Ishikawa (cell line): Measurements from ENCODE around the gene PSRC1.

Experiments
- CEBPB ChIP-seq: IDR thresholded peaks from 2 replicates; pipeline ENCODE4 v1.6.1; 2012
- CREB1 ChIP-seq: IDR thresholded peaks from 2 replicates; pipeline ENCODE4 v1.6.1; 2012; ENCODE audit warnings: low read depth
- EGR1 ChIP-seq: IDR thresholded peaks from 2 replicates; pipeline ENCODE4 v1.6.1; 2012
- EP300 ChIP-seq: IDR thresholded peaks from 2 replicates; pipeline ENCODE4 v1.6.1; 2012; ENCODE audit warnings: borderline replicate concordance
- FOXM1 ChIP-seq: IDR thresholded peaks from 2 replicates; pipeline ENCODE4 v1.6.1; 2012; ENCODE audit warnings: low read depth, borderline replicate concordance
- MAX ChIP-seq: IDR thresholded peaks from 2 replicates; pipeline ENCODE4 v1.6.1; 2012
- NFIC ChIP-seq: IDR thresholded peaks from 2 replicates; pipeline ENCODE4 v1.6.1; 2012
- RAD21 ChIP-seq: IDR thresholded peaks from 2 replicates; pipeline ENCODE4 v1.6.1; 2012; ENCODE audit warnings: low read depth
- TAF1 ChIP-seq: IDR thresholded peaks from 2 replicates; pipeline ENCODE4 v1.6.1; 2012; ENCODE audit warnings: low read depth, mild to moderate bottlenecking
- TCF12 ChIP-seq: IDR thresholded peaks from 2 replicates; pipeline ENCODE4 v1.6.1; 2012; ENCODE audit warnings: low read depth
- TEAD4 ChIP-seq: IDR thresholded peaks from 2 replicates; pipeline ENCODE4 v1.6.1; 2012
- YY1 ChIP-seq: IDR thresholded peaks from 2 replicates; pipeline ENCODE4 v1.6.1; 2012; ENCODE audit warnings: low read depth
- ZBTB7A ChIP-seq: IDR thresholded peaks from 2 replicates; pipeline ENCODE4 v1.6.1; 2012; ENCODE audit warnings: low read depth
- TF ChIP-seq, protein P1 (sequence below): IDR thresholded peaks from 2 replicates; pipeline ENCODE4 v1.6.1; 2012; ENCODE audit warnings: low read depth, mild to moderate bottlenecking
- TF ChIP-seq, protein P2 (sequence below): IDR thresholded peaks from 2 replicates; pipeline ENCODE4 v1.6.1; 2012

PSRC1 gene

DNA sequence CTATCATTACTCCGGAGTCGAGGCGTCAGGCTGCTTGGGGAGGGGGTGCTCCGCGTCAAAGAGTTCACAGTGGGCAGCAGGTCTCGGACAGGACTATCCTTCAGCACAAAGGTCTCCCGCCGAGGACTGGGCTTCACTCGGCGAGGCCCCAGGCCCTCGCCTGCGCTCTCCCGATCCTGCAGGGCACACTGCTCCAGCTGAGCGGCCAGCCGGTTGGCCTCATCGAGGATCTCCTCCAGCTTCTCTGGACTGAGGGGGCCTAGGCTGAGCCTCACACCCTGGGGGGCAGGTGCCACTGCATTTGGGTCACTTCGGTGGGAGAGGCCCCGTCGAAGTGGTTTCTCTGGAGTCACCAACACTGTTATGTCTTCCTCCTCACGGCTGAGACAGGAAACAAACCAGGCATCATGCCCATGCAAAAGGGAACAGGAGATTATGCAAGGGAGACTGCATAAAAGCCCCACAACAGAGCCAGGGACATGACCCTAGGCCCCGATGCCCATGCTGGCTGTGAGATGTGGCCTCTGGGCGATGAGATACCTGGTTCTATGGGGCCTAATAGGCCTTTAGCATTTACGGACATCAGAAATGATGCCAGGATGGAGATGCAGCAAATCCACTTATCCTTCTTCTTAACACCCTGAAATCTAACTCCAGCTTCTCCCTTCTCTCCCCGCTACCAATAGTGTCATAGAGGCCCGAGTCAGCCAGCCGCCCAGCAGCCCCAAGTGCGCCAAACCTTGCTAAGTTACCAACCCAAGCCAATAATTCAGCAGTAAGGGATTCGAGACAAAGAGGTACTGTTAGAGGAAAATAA lies 1.1 kb downstream of the PSRC1 start:
- TF ChIP-seq, protein P1, sequence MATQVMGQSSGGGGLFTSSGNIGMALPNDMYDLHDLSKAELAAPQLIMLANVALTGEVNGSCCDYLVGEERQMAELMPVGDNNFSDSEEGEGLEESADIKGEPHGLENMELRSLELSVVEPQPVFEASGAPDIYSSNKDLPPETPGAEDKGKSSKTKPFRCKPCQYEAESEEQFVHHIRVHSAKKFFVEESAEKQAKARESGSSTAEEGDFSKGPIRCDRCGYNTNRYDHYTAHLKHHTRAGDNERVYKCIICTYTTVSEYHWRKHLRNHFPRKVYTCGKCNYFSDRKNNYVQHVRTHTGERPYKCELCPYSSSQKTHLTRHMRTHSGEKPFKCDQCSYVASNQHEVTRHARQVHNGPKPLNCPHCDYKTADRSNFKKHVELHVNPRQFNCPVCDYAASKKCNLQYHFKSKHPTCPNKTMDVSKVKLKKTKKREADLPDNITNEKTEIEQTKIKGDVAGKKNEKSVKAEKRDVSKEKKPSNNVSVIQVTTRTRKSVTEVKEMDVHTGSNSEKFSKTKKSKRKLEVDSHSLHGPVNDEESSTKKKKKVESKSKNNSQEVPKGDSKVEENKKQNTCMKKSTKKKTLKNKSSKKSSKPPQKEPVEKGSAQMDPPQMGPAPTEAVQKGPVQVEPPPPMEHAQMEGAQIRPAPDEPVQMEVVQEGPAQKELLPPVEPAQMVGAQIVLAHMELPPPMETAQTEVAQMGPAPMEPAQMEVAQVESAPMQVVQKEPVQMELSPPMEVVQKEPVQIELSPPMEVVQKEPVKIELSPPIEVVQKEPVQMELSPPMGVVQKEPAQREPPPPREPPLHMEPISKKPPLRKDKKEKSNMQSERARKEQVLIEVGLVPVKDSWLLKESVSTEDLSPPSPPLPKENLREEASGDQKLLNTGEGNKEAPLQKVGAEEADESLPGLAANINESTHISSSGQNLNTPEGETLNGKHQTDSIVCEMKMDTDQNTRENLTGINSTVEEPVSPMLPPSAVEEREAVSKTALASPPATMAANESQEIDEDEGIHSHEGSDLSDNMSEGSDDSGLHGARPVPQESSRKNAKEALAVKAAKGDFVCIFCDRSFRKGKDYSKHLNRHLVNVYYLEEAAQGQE, result no peak
- TF ChIP-seq CREB1 (no peak), CEBPB (no peak), EP300 (no peak), NFIC (no peak), TEAD4 (no peak), TAF1 (no peak), RAD21 (no peak), MAX (no peak), ZBTB7A (no peak), EGR1 (no peak), TCF12 (no peak), YY1 (no peak), FOXM1 (no peak)
- TF ChIP-seq, protein P2, sequence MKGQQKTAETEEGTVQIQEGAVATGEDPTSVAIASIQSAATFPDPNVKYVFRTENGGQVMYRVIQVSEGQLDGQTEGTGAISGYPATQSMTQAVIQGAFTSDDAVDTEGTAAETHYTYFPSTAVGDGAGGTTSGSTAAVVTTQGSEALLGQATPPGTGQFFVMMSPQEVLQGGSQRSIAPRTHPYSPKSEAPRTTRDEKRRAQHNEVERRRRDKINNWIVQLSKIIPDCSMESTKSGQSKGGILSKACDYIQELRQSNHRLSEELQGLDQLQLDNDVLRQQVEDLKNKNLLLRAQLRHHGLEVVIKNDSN, result no peak

DNA sequence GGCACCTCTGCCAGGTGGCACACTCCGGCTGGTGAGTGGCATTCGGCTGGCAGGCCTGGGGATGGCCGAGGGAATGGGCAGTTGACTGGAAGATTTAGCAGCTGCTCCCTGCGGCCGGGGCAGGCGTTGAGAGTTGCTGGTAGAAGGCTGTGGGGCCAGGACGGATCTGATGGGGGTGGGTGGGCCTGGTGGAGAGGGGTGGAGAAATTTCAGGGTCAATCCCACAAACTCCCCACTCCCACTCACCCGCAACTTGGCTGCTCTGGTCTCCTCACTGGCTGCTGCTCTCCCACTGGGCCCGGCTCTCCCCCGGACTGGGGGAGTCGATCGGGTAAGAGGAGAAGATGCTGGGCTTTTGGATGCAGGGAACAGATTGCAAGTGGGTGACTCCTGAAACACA lies 2.1 kb downstream of the PSRC1 start:
- TF ChIP-seq EGR1 (no peak), CEBPB (no peak), TEAD4 (no peak), ZBTB7A (no peak), YY1 (no peak), RAD21 (no peak), FOXM1 (no peak), CREB1 (no peak), EP300 (no peak), NFIC (no peak), TCF12 (no peak), TAF1 (no peak)
- TF ChIP-seq, protein P1, result no peak
- TF ChIP-seq, protein P2, result no peak

DNA sequence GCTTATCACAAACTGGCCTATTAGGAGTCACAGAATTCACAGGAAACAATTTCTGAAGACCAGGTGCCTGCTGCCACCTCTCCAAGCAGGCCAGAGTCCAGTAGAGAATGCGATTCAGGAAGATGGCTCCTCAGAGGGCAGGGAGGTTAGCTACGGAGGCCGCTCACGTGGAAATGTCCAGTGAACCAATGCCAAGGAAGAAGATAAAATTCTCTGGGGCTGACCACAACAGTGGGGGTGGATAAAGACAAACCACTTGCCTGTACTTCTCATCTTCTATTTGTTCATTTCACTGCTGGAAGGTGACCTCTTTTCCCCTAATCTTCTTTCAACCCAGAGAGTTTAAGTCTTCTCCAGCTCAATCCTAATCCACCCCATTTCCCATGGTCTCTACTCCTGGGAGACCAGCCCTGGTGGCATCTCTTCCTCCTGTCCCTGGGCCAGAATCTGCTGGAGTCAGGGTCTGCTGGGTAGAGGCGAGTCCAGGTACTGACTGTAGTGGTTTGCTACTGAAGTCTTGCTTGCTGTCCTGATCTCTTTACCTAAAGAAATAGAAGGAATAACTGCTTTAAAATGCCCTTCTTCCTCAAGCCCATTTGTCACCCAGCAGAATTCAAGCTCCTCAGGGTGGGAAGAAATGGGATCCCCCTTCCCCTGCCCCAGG lies 3.2 kb downstream of the PSRC1 start:
- no peak for TF ChIP-seq EP300
- no peak for TF ChIP-seq CEBPB
- TF ChIP-seq, protein P1, result no peak
- TF ChIP-seq, protein P2, result no peak
- TF ChIP-seq YY1, result no peak
- TF ChIP-seq TEAD4, result no peak
- no peak for TF ChIP-seq TCF12
- TF ChIP-seq CREB1, result no peak
- no peak for TF ChIP-seq FOXM1
- no peak for TF ChIP-seq RAD21
- no peak for TF ChIP-seq TAF1
- TF ChIP-seq ZBTB7A, result no peak
- no peak for TF ChIP-seq EGR1
- no peak for TF ChIP-seq MAX
- no peak for TF ChIP-seq NFIC
